ENCODE data around the gene WASF3. TPM values are rescaled to one million over a fixed set of nuclear protein-coding genes. Genes with fewer than 3 reads are reported as not detected.

WASF3 gene
- total and polyA plus RNA-seq, 4 donors = 0.82 to 4.9 (median 2.3) TPM

DNA sequence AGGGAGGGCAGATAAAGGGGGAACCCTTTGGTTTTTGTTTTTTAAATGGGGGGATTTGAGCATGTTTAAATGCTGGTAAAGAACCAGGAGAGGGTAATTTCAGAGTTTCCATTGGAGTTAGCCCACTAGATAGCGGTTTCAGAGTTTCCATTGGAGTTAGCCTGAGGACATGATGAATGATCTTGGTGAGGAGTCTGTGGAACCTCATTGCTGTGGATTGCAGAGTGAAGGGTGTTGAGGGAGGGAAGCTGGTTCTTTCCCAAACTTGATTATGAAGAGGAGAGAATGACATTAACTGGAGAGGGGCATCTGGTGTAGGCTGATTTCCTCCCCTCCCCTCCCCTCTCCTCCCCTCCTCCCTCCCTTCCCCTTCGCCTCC lies 5.0 kb downstream of the WASF3 start:
- H3K9ac ChIP-seq (ENCODE audit: low read depth in 1 of 2, low read length in 2 of 2) = no peak overlapping the region
- no peaks in the 10 kb centered on the region for H3K9me3 ChIP-seq (ENCODE audit: control insufficient read depth in 4 of 4, low read length in 3 of 4)
- peaks cover 0 to 1% (median 0%) of the 10 kb centered on the region in 4 donors for H3K36me3 ChIP-seq (ENCODE audit: control insufficient read depth in 4 of 4, insufficient read depth in 3 of 4, low read depth in 1 of 4, low read length in 3 of 4)
- H3K4me3 ChIP-seq (ENCODE audit: low read depth in 1 of 3, low read length in 3 of 3) = no peak overlapping the region
- TF ChIP-seq RAD21 (IDR thresholded peaks at IDR 0.05) (no peak), TAF1 (conservative IDR thresholded peaks at IDR 0.05) (no peak), JUND (IDR thresholded peaks at IDR 0.05) (no peak), RXRA (IDR thresholded peaks at IDR 0.05) (no peak), MAX (IDR thresholded peaks at IDR 0.05) (no peak)
- TF ChIP-seq, protein P1, sequence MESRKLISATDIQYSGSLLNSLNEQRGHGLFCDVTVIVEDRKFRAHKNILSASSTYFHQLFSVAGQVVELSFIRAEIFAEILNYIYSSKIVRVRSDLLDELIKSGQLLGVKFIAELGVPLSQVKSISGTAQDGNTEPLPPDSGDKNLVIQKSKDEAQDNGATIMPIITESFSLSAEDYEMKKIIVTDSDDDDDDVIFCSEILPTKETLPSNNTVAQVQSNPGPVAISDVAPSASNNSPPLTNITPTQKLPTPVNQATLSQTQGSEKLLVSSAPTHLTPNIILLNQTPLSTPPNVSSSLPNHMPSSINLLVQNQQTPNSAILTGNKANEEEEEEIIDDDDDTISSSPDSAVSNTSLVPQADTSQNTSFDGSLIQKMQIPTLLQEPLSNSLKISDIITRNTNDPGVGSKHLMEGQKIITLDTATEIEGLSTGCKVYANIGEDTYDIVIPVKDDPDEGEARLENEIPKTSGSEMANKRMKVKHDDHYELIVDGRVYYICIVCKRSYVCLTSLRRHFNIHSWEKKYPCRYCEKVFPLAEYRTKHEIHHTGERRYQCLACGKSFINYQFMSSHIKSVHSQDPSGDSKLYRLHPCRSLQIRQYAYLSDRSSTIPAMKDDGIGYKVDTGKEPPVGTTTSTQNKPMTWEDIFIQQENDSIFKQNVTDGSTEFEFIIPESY (IDR thresholded peaks at IDR 0.05) = no peak
- TF ChIP-seq, protein P2, sequence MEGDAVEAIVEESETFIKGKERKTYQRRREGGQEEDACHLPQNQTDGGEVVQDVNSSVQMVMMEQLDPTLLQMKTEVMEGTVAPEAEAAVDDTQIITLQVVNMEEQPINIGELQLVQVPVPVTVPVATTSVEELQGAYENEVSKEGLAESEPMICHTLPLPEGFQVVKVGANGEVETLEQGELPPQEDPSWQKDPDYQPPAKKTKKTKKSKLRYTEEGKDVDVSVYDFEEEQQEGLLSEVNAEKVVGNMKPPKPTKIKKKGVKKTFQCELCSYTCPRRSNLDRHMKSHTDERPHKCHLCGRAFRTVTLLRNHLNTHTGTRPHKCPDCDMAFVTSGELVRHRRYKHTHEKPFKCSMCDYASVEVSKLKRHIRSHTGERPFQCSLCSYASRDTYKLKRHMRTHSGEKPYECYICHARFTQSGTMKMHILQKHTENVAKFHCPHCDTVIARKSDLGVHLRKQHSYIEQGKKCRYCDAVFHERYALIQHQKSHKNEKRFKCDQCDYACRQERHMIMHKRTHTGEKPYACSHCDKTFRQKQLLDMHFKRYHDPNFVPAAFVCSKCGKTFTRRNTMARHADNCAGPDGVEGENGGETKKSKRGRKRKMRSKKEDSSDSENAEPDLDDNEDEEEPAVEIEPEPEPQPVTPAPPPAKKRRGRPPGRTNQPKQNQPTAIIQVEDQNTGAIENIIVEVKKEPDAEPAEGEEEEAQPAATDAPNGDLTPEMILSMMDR (IDR thresholded peaks at IDR 0.05; ENCODE audit: low read depth, low read length, missing input control) = no peak
- peaks cover 6 to 45% (median 20%) of the 10 kb centered on the region in 4 donors for H3K4me1 ChIP-seq (ENCODE audit: control insufficient read depth in 4 of 4, insufficient read depth in 4 of 4, low read length in 3 of 4)
- no peak overlapping the region for H3K27ac ChIP-seq (ENCODE audit: low read depth in 1 of 2, low read length in 2 of 2)
- peaks cover 0 to 3% (median 0%) of the 10 kb centered on the region in 4 donors for H3K27me3 ChIP-seq (ENCODE audit: control insufficient read depth in 4 of 4, insufficient read depth in 4 of 4, low read length in 3 of 4)
- whole genome bisulfite sequencing = 44% methylated on average over 2 of the region's 2 CpGs
- no peak for DNase-seq (ENCODE audit: low spot score)

DNA sequence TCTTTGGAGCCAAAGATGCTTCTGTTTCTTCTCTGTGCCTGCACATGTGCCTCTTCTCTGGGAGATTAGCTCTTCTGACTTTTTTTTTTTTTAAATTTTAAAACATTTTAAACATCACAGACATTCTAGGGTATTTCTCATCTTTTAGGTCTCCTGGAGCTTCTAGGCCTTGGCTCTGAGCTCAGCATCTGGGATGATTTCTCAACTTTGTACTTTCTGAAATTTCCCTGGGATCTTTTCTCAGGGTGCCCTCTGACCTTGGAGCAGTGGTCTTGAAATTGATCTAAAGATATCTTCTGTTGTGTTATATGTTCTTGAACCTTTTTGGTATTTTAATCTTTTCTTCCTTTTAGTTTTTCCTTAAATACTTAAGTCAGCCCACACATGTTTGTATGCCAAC lies 6.2 kb downstream of the WASF3 start:
- TF ChIP-seq SP1 (IDR thresholded peaks at IDR 0.05) (no peak), RXRA (IDR thresholded peaks at IDR 0.05) (no peak), TAF1 (conservative IDR thresholded peaks at IDR 0.05) (no peak), GABPA (IDR thresholded peaks at IDR 0.05 in 1 of 2, conservative IDR thresholded peaks at IDR 0.05 in 1 of 2) (no peak)
- Histone ChIP-seq H3K4me1 (ENCODE audit: control insufficient read depth in 4 of 4, insufficient read depth in 4 of 4, low read length in 3 of 4) (peaks cover 0 to 49% (median 21%) of the 10 kb centered on the region in 4 donors), H3K4me3 (ENCODE audit: low read depth in 1 of 3, low read length in 3 of 3) (no peak overlapping the region), H3K36me3 (ENCODE audit: control insufficient read depth in 4 of 4, insufficient read depth in 3 of 4, low read depth in 1 of 4, low read length in 3 of 4) (peaks cover 0 to 1% (median 0%) of the 10 kb centered on the region in 4 donors), H3K27me3 (ENCODE audit: control insufficient read depth in 4 of 4, insufficient read depth in 4 of 4, low read length in 3 of 4) (peaks cover 0 to 3% (median 0%) of the 10 kb centered on the region in 4 donors), H3K9me3 (ENCODE audit: control insufficient read depth in 4 of 4, low read length in 3 of 4) (no peaks in the 10 kb centered on the region), H3K9ac (ENCODE audit: low read depth in 1 of 2, low read length in 2 of 2) (no peak overlapping the region), H3K27ac (ENCODE audit: low read depth in 1 of 2, low read length in 2 of 2) (no peak overlapping the region)
- DNase-seq (ENCODE audit: low spot score) = no peak

DNA sequence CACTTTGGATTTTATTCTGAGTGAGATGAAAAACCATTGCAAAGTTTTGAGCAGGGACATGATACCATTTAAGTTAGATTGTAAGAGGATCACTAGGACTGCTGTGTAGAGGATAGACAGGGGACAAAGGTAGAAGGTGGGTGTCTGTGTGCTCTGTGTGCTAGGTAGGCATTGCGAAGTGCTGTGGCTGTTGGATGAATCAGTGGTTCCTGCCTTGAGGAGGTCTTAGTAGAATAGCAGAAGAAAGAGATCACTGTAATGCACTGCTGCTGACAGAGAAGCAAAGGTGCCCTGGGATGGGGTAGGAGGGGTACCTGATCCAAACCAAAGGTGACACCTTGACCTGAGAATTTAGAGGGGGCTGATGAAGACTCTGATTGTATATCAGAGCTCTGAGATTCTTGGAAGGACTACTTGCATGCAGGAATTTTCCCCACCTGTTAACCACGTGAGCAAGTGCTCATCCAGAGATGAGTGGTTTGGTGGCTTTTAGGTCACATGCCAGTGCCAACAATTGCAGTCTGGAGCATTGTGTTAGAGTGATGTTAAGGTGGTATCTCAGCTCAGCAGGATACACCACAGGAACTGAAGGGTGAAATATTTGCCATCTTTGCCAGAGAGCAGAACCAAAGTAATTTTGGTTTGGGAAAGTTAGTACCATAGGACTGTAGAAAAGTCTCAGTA lies 10.8 kb downstream of the WASF3 start:
- 74% methylated on average over 2 of the region's 2 CpGs for WGBS
- TF ChIP-seq, protein P3, sequence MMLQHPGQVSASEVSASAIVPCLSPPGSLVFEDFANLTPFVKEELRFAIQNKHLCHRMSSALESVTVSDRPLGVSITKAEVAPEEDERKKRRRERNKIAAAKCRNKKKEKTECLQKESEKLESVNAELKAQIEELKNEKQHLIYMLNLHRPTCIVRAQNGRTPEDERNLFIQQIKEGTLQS (IDR thresholded peaks at IDR 0.05) = no peak
- TF ChIP-seq EGR1 (IDR thresholded peaks at IDR 0.05; ENCODE audit: low read depth in 2 of 2) = no peak
- TF ChIP-seq RAD21 (IDR thresholded peaks at IDR 0.05) = no peak
- TF ChIP-seq, protein P1 (IDR thresholded peaks at IDR 0.05) = no peak
- no peak for TF ChIP-seq RXRA (IDR thresholded peaks at IDR 0.05)
- TF ChIP-seq YY1 (IDR thresholded peaks at IDR 0.05) = no peak
- no peak for TF ChIP-seq MAX (IDR thresholded peaks at IDR 0.05)
- no peak for TF ChIP-seq NR2F2 (IDR thresholded peaks at IDR 0.05)
- TF ChIP-seq, protein P2 (IDR thresholded peaks at IDR 0.05; ENCODE audit: low read depth, low read length, missing input control) = no peak

More for the DNA sequence above, 10.8 kb downstream of the WASF3 start:
- DNase-seq (ENCODE audit: low spot score) = no peak
- H3K4me3 ChIP-seq (ENCODE audit: low read depth in 1 of 3, low read length in 3 of 3) = no peak overlapping the region
- H3K36me3 ChIP-seq (ENCODE audit: control insufficient read depth in 4 of 4, insufficient read depth in 3 of 4, low read depth in 1 of 4, low read length in 3 of 4) = peaks cover 0 to 1% (median 0%) of the 10 kb centered on the region in 4 donors
- H3K27ac ChIP-seq (ENCODE audit: low read depth in 1 of 2, low read length in 2 of 2) = no peak overlapping the region
- H3K9ac ChIP-seq (ENCODE audit: low read depth in 1 of 2, low read length in 2 of 2) = no peak overlapping the region
- no peaks in the 10 kb centered on the region for H3K9me3 ChIP-seq (ENCODE audit: control insufficient read depth in 4 of 4, low read length in 3 of 4)
- peaks cover 0 to 39% (median 19%) of the 10 kb centered on the region in 4 donors for H3K4me1 ChIP-seq (ENCODE audit: control insufficient read depth in 4 of 4, insufficient read depth in 4 of 4, low read length in 3 of 4)
- H3K27me3 ChIP-seq (ENCODE audit: control insufficient read depth in 4 of 4, insufficient read depth in 4 of 4, low read length in 3 of 4) = peaks cover 0 to 3% (median 0%) of the 10 kb centered on the region in 4 donors
